ENCODE measurements around the gene CACNA2D4.

DNA sequence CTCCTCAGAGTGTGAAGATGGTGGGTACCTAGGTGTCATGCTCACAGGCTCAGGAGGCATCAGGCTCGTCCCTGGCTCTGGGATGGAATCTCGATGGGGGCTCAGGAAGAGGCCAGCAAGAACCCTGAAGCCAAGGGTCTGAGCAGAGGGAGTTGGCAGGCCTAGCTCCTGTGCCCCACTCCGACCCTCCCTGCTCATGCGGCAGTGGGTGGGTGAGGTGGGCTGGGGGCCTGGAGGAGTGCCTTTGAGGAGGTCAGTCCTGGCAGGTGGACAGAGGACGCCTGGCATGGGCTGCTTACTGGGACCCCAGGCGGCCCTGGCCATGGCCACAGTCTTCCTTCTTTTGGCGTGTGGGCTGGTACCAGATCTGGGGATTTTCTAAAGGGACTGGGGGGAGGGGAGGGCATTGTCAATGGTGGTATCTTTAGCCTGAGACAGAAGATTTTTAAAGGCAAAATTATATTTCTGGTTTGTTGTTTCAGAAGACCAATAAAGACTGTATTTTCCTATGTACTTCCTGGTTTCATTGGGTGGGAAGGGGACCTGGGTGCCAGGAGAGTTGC is 82.1 kb downstream of the CACNA2D4 start:
- TF ChIP-seq EZH2 (IDR thresholded peaks at IDR 0.05; ENCODE audit: insufficient read depth, poor library complexity, severe bottlenecking) (no peak), EZH2phosphoT487 (IDR thresholded peaks at IDR 0.05; ENCODE audit: insufficient read depth, low read depth) (no peak)
